Spleen (tissue), 11 donors: ENCODE data around the gene RERE. TPM values are rescaled to one million over a fixed set of nuclear protein-coding genes. Genes with fewer than 3 reads are reported as not detected.
A peak's percentile ranks its signal among the peaks of the same experiment; 100 is the strongest.

Experiments
- DNase-seq: peaks from one replicate; pipeline ENCODE4 v3.0.0-alpha.2; 2020
- H3K27ac ChIP-seq, 8 donors: fragments of 200-600 bp; sonication (generic) in 7 of 8; 1 replicate in 4 of 8; 2 replicates in 4 of 8; pipeline versions ENCODE4 v1.5.0 to v1.8.0; 2016 to 2021; ENCODE audit warnings: inconsistent platforms in 4 of 8, mild to moderate bottlenecking in 4 of 8, moderate library complexity in 1 of 8
- H3K27me3 ChIP-seq, 7 donors: fragments of 200-600 bp; sonication (generic) in 6 of 7; replicated peaks in 1 of 7; 1 replicate in 4 of 7; 2 replicates in 3 of 7; pipeline versions ENCODE4 v1.5.0 to v1.8.0; 2016 to 2021; ENCODE audit warnings: inconsistent platforms in 3 of 7, mild to moderate bottlenecking in 1 of 7
- H3K36me3 ChIP-seq, 6 donors: fragments of 200-600 bp; sonication (generic) in 5 of 6; 1 replicate in 4 of 6; 2 replicates in 2 of 6; pipeline versions ENCODE4 v1.5.0 to v1.8.0; 2016 to 2021; ENCODE audit warnings: inconsistent platforms in 2 of 6
- H3K4me1 ChIP-seq, 6 donors: fragments of 200-600 bp; sonication (generic) in 5 of 6; 1 replicate in 3 of 6; 2 replicates in 3 of 6; pipeline versions ENCODE4 v1.5.0 to v1.8.0; 2016 to 2021; ENCODE audit warnings: inconsistent platforms in 3 of 6
- H3K4me3 ChIP-seq, 8 donors: fragments of 200-600 bp; sonication (generic) in 7 of 8; 1 replicate in 4 of 8; 2 replicates in 4 of 8; pipeline versions ENCODE4 v1.5.0 to v1.8.0; 2016 to 2021; ENCODE audit warnings: inconsistent platforms in 4 of 8, mild to moderate bottlenecking in 4 of 8, moderate library complexity in 2 of 8
- H3K9me3 ChIP-seq, 8 donors: fragments of 200-600 bp; sonication (generic) in 7 of 8; 1 replicate in 4 of 8; 2 replicates in 4 of 8; pipeline versions ENCODE4 v1.5.0 to v1.8.0; 2016 to 2021; ENCODE audit warnings: inconsistent platforms in 4 of 8
- POLR2A ChIP-seq, 3 donors: fragments of 450-650 bp; IDR thresholded peaks; one replicate each; pipeline ENCODE4 v1.5.1; 2017; ENCODE audit warnings: antibody characterized with exemption in 3 of 3, mild to moderate bottlenecking in 1 of 3
- POLR2AphosphoS5 ChIP-seq, 3 donors: sonication (generic); formaldehyde crosslinking; IDR thresholded peaks; one replicate each; pipeline ENCODE4 v1.5.1; 2017; ENCODE audit warnings: antibody characterized with exemption in 3 of 3
- WGBS, 5 donors: extraction: QIAGEN DNeasy Blood & Tissue Kit in 3 of 5; methylation state at CpG; one replicate each; pipeline versions ENCODE4 v1.1.5 to v1.1.7; 2013 to 2018; 5-methylcytosine and 5-hydroxymethylcytosine counted together
- intact Hi-C: fragments of 100-400 bp; cut with DNase I; formaldehyde crosslinking; loops from one replicate; pipeline ENCODE4 v1.15.0; 2023; ENCODE audit warnings: low total_unique reads
- polyA plus RNA-seq, 3 donors: library from polyadenylated mRNA; stranded (reverse); fragments of 200-250 nt; gene quantifications; one replicate each; pipeline ENCODE4 v1.2.1, GENCODE V29; 2013
- total RNA-seq, 7 donors: library from RNA; depleted of rRNA in 3 of 7; stranded (reverse); fragments of >200 nt in 3 of 7; fragmentation: NEBNext Ultra II Directional in 4 of 7; extraction: Animal tissue kit (Norgen Biotek cat#: 25700) in 4 of 7; gene quantifications; one replicate each; pipeline versions ENCODE4 v1.1.0 to v1.2.1, GENCODE V29; 2016 to 2021
- TF ChIP-seq, protein P1 (sequence below), 11 experiments: fragments of 200-600 bp in 7 of 11; fragments of 450-650 bp in 4 of 11; sonication (generic) in 4 of 11; IDR thresholded peaks in 8 of 11; conservative IDR thresholded peaks in 3 of 11; 1 replicate in 7 of 11; 2 replicates in 4 of 11; pipeline versions ENCODE4 v1.4.0 to v1.8.0; 2016 to 2021; ENCODE audit warnings: antibody characterized with exemption in 11 of 11, inconsistent platforms in 4 of 11, mild to moderate bottlenecking in 1 of 11
- donor health status: healthy with polysubstance abuse.
- donor health status: DM: no; HTN: no; CAD: no; lungs with moderate emphysema.
- donor health status: DM: no; HTN: no; CAD: no.
- donor health status: Bipolar disorder and iron deficiency.
- donor health status: healthy.
- donor health status: DM: no; HTN: no; CAD: no.
- donor health status: DM: yes; HTN: yes; CAD: no.

Gene RERE
- total and polyA plus RNA-seq, 10 donors, result 10.3 to 149 (median 117) TPM

DNA sequence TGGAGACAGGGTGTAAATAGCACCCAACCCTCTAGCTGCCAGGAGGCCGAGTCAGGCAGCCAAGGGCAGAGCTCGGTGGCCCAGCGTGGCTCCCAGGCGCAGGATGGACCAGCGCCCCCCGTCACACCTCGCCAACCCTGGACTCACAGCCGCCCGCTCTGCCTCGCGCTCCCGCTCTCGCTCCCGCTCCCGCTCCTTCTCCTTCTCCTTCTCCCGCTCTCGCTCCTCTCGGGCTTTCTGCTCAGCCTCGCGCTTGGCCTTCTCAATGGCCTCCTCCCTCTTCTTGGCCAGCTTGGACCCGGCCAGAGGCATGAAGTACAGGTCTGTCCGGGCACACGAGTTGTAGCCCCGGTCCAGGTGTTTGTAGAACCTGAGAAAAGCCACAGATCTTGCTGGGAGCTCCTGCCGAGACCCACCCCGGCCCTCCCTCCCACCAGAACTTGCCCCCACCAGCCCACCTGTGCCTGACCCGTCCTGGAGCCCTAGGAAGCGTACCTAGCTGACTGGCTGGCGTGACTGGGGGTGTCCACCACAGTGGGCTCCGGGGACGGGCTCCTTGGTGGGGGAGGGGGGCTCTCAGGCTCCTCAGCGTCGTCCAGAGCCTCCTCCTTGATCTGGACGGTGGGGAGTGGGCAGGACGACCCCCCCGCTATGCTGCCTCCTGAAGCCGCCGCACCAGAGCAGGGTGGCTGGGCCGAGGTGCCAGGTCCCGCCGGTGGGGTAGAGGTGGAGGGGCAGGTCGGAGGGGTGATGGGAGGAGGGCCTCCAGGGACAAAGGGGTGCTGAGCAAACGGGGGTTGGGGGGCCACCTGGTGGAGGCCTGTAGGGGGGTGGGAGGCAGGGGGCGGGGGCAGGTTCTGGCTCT is 457.6 kb downstream of the RERE start:
- Histone ChIP-seq H3K9me3 (no peaks in the 10 kb centered on the region), H3K27me3 (no peaks in the 10 kb centered on the region), H3K4me1 (peaks cover 9 to 48% (median 31%) of the 10 kb centered on the region in 6 donors), H3K4me3 (no peak overlapping the region), H3K36me3 (peaks cover 17 to 100% (median 97%) of the 10 kb centered on the region in 6 donors), H3K27ac (peak overlapping the region in 3 of 8 donors; percentile 6 to 40 (median 11))
- TF ChIP-seq POLR2A (IDR thresholded peaks at IDR 0.05) (no peak), POLR2AphosphoS5 (IDR thresholded peaks at IDR 0.05) (peak in 1 of 3 donors; percentile 27)
- intact Hi-C loops, result no loop called here
- 93 to 96% (median 95%) methylated on average over 29 to 44 of the region's 44 CpGs for WGBS, 5 donors
- DNase-seq, result no peak

DNA sequence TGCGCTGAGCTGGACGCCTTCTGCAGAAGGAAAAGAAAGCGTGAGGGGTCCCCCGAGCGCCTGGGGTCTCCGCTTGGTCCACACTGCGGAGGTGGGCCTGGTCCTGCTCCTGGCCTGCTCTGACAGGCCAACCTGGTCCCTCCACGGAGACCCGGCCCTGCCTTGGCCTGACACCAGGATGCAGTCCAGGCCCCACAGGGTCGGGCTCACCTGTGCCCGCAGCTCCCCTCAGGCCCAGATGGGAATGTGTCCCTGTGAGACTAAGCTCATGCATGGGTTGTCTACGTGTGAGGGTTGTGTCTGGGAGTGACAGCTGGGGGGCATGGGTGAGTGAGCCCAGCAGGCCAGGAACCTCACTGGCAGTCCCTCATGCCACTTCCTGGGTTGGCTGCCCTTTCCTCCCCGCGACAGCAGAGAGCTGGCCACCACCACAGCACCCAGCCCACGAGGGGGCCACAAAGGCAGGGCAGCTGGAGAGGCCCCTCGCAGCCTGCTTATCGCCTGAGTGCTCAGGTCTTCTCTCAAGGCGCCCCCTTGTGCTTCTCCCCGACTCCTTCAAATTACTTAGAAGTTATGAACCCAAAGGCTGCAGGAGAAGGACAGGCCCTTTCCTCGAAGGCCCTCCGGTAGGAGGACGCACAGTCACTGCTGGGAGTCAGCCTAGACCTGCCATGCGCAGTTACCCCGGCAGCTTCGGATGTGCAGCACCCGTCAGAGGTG is 458.4 kb downstream of the RERE start:
- no peak for DNase-seq
- Histone ChIP-seq H3K9me3 (no peaks in the 10 kb centered on the region), H3K27ac (peak overlapping the region in 3 of 8 donors; percentile 1 to 40 (median 11)), H3K4me3 (no peak overlapping the region), H3K27me3 (no peaks in the 10 kb centered on the region), H3K4me1 (peaks cover 9 to 42% (median 25%) of the 10 kb centered on the region in 6 donors), H3K36me3 (peaks cover 17 to 100% (median 97%) of the 10 kb centered on the region in 6 donors)
- intact Hi-C loops, result no loop called here
- WGBS, 5 donors, result 84 to 93% (median 91%) methylated on average over 14 to 26 of the region's 26 CpGs
- TF ChIP-seq, protein P1, sequence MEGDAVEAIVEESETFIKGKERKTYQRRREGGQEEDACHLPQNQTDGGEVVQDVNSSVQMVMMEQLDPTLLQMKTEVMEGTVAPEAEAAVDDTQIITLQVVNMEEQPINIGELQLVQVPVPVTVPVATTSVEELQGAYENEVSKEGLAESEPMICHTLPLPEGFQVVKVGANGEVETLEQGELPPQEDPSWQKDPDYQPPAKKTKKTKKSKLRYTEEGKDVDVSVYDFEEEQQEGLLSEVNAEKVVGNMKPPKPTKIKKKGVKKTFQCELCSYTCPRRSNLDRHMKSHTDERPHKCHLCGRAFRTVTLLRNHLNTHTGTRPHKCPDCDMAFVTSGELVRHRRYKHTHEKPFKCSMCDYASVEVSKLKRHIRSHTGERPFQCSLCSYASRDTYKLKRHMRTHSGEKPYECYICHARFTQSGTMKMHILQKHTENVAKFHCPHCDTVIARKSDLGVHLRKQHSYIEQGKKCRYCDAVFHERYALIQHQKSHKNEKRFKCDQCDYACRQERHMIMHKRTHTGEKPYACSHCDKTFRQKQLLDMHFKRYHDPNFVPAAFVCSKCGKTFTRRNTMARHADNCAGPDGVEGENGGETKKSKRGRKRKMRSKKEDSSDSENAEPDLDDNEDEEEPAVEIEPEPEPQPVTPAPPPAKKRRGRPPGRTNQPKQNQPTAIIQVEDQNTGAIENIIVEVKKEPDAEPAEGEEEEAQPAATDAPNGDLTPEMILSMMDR (IDR thresholded peaks at IDR 0.05 in 8 of 11, conservative IDR thresholded peaks at IDR 0.05 in 3 of 11), result no peak
- peak in 2 of 3 donors; percentile 38 to 60 for TF ChIP-seq POLR2AphosphoS5 (IDR thresholded peaks at IDR 0.05)

DNA sequence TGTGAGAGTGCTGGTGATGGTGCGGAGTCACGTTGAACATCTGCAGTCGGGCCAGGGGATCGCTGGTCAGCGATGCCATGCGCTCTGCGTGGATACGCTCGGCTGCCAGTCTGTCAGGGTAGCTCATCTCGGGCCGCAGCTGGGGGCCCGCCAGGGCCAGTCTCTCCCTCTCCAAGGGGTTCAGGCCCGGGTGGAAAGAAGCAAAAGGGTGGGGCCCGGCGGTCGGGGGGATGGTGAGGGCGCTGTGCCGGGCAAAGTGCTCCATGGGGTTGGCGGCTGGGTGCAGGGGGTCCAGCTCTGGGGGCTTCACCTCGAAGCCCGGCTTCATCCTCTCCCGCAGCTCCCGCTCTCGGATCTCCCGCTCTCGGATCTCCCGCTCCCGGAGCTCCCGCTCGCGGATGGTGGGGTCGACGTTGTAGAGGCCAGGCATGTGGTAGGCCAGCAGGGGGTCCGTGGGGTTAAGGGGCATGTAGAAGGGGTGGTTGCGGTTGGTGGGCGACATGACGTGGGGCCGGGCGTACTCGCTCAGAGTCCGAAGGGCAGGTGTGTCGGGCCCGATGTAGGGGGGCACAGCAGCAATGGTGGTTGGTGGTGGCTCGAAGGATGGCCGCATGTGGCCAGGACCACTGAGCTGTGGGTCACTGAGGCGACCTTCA is 459.1 kb downstream of the RERE start:
- DNase-seq, result no peak
- H3K36me3 ChIP-seq, result peaks cover 17 to 100% (median 97%) of the 10 kb centered on the region in 6 donors
- peaks cover 4 to 42% (median 25%) of the 10 kb centered on the region in 6 donors for H3K4me1 ChIP-seq
- H3K9me3 ChIP-seq, result no peaks in the 10 kb centered on the region
- intact Hi-C loops, result no loop called here
- H3K27me3 ChIP-seq, result no peaks in the 10 kb centered on the region
- H3K4me3 ChIP-seq, result no peak overlapping the region
- peak overlapping the region in 5 of 8 donors; percentile 18 to 62 (median 28) for H3K27ac ChIP-seq
- no peak for TF ChIP-seq POLR2A (IDR thresholded peaks at IDR 0.05)
- TF ChIP-seq, protein P1 (IDR thresholded peaks at IDR 0.05 in 8 of 11, conservative IDR thresholded peaks at IDR 0.05 in 3 of 11), result no peak
- TF ChIP-seq POLR2AphosphoS5 (IDR thresholded peaks at IDR 0.05), result peak in 1 of 3 donors; percentile 60
- 94 to 96% (median 95%) methylated on average over 44 to 46 of the region's 46 CpGs for WGBS, 5 donors

DNA sequence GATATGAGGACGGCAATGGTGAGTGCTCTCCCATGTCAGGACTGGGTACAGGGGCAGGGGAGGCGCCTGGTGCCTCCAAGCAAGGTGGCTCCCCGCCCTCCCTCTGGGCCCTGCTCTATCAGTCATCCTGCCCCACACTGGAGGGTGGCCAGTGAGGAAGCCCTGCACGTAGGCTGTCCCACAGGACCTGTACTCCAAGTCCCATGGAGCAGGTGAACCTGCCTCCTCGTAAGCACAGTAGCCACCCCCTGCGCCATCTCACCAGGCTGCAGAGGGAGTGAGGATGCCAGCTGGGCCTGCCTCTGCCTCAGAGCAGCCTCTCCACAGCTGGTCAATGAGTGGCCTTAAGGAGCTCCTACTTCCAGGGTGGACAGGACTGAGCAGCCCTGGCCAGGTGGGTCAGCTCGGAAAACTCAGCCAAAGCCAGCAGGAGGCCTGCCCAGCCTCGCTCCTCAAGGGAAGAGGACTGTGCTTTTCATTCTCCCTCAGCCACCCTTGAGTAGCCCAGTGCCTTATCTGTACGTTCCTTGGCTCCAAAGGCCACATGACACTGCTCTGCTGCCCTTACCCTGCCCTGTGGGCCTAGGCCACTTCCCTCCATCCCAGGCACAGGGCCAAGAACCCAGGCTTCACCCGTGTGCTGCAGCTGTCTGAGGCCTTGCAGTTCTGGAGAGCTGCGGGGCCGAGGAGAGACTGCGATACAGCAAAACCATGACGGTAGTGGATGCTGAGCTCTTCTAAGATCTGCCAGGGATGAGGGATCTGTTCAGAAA is 459.9 kb downstream of the RERE start:
- 76 to 83% (median 79%) methylated on average over 11 to 14 of the region's 14 CpGs for WGBS, 5 donors
- intact Hi-C loops, result no loop called here
- Histone ChIP-seq H3K27ac (peak overlapping the region in 6 of 8 donors; percentile 18 to 62 (median 26)), H3K4me1 (peaks cover 6 to 42% (median 25%) of the 10 kb centered on the region in 6 donors), H3K27me3 (no peaks in the 10 kb centered on the region), H3K4me3 (no peak overlapping the region), H3K9me3 (no peaks in the 10 kb centered on the region), H3K36me3 (peaks cover 17 to 100% (median 93%) of the 10 kb centered on the region in 6 donors)
- TF ChIP-seq POLR2AphosphoS5 (IDR thresholded peaks at IDR 0.05) (peak; percentile 47 to 67 (median 63)), POLR2A (IDR thresholded peaks at IDR 0.05) (no peak)
- TF ChIP-seq, protein P1 (IDR thresholded peaks at IDR 0.05 in 8 of 11, conservative IDR thresholded peaks at IDR 0.05 in 3 of 11), result no peak
- DNase-seq, result no peak
